Neural crest cell (in vitro differentiated cells): ENCODE results near the gene GRM3. TPM values are rescaled to one million over a fixed set of nuclear protein-coding genes. Genes with fewer than 3 reads are reported as not detected.

Experiments
- DNase-seq: peaks from one replicate; pipeline ENCODE4 v3.0.0; 2021; ENCODE audit warnings: low read depth, mixed read lengths, low spot score
- H3K27ac Mint-ChIP-seq: one replicate; pipeline ENCODE4 v1.8.0; 2021; ENCODE audit warnings: mild to moderate bottlenecking, mixed read lengths; ENCODE audit not compliant: unreplicated experiment
- H3K27me3 Mint-ChIP-seq: 2 replicates; pipeline ENCODE4 v1.8.0; 2021; ENCODE audit warnings: low read depth, mild to moderate bottlenecking, mixed read lengths
- H3K36me3 Mint-ChIP-seq: 2 replicates; pipeline ENCODE4 v1.8.0; 2021; ENCODE audit warnings: low read depth, mild to moderate bottlenecking, mixed read lengths
- H3K4me1 Mint-ChIP-seq: 2 replicates; pipeline ENCODE4 v1.8.0; 2021; ENCODE audit warnings: mixed read lengths
- H3K4me3 Mint-ChIP-seq: one replicate; pipeline ENCODE4 v1.8.0; 2021; ENCODE audit warnings: mild to moderate bottlenecking, mixed read lengths
- H3K9me3 Mint-ChIP-seq: 2 replicates; pipeline ENCODE4 v1.8.0; 2021; ENCODE audit warnings: mixed read lengths
- total RNA-seq: library from RNA; stranded (reverse); gene quantifications from 2 replicates; pipeline ENCODE4 v1.2.1, GENCODE V29; 2021
- TF ChIP-seq, protein P1 (sequence below): fragments of 200-600 bp; sonication (generic); conservative IDR thresholded peaks from 2 replicates; pipeline ENCODE4 v1.5.0; 2021; ENCODE audit warnings: antibody characterized with exemption, mild to moderate bottlenecking

The GRM3 gene
- total RNA-seq, 1 donor from 2014 or later, result 2.9 TPM

DNA sequence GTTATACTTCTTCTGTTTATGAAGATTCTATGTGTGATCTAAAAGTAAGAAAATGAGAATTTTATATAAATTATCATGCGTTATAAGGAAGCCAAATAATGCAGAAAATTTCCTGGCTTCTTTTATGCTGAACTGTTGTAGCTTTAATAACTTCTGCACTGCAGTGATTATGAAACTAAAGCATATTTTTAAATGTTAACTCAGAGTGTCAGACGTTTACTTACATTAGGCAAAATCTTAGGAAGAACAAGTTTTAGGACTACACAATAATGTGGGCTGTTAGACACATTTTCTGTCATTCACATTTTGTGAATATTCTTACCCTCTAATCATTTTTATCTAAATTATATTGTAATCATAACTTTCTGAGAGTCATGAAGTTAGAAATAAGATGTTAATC lies 22.0 kb downstream of the GRM3 start:
- peaks cover 3% of the 10 kb centered on the region for H3K9me3 Mint-ChIP-seq
- peaks cover 17% of the 10 kb centered on the region for H3K4me1 Mint-ChIP-seq
- TF ChIP-seq, protein P1, sequence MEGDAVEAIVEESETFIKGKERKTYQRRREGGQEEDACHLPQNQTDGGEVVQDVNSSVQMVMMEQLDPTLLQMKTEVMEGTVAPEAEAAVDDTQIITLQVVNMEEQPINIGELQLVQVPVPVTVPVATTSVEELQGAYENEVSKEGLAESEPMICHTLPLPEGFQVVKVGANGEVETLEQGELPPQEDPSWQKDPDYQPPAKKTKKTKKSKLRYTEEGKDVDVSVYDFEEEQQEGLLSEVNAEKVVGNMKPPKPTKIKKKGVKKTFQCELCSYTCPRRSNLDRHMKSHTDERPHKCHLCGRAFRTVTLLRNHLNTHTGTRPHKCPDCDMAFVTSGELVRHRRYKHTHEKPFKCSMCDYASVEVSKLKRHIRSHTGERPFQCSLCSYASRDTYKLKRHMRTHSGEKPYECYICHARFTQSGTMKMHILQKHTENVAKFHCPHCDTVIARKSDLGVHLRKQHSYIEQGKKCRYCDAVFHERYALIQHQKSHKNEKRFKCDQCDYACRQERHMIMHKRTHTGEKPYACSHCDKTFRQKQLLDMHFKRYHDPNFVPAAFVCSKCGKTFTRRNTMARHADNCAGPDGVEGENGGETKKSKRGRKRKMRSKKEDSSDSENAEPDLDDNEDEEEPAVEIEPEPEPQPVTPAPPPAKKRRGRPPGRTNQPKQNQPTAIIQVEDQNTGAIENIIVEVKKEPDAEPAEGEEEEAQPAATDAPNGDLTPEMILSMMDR, result no peak
- no peak overlapping the region for H3K27ac Mint-ChIP-seq
- H3K4me3 Mint-ChIP-seq, result no peak overlapping the region
- no peak for DNase-seq
- no peaks in the 10 kb centered on the region for H3K36me3 Mint-ChIP-seq
- no peaks in the 10 kb centered on the region for H3K27me3 Mint-ChIP-seq

DNA sequence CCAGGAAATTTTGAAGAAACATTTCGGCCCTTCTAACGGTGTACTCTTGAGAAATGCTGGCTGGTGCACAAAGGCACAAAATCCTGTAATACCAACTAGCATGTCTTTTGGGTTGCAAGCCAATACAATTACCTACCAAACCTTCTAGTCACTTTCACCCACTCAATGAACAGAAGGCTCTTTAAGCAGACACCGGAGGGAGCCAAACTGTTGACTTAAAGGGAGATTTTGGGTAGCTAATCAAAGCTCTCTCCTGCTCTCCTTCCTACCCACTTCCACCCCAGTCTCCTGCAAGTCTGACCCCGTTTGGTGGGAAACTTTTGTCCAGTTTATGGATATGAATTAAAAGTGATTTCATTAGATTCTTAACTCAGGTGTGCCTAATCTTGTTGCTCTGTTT lies 24.0 kb downstream of the GRM3 start:
- Mint-ChIP-seq H3K36me3 (no peaks in the 10 kb centered on the region), H3K27ac (no peak overlapping the region), H3K27me3 (no peaks in the 10 kb centered on the region), H3K4me3 (no peak overlapping the region), H3K9me3 (peaks cover 3% of the 10 kb centered on the region), H3K4me1 (peaks cover 13% of the 10 kb centered on the region)
- DNase-seq, result no peak
- TF ChIP-seq, protein P1, result no peak

DNA sequence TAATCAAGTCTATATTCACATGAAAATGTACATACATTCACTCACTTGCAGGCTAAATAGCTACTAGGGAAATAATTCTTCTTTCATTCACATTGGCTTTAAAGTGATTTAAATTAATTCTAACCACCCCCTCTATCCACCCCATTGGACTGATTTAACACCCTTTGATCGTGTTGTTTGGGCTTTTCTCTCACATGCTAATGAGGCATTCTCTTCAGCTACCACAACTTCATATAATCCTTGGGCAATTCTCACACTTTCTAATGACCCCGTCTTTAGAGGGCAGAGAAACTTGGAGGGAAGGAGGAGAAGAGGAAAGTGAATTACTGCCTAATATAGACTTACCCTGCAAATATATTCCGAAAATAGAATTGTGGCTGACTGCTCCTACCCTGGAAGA lies 24.6 kb downstream of the GRM3 start:
- TF ChIP-seq, protein P1, result no peak
- Mint-ChIP-seq H3K27ac (no peak overlapping the region), H3K4me1 (peaks cover 13% of the 10 kb centered on the region), H3K27me3 (no peaks in the 10 kb centered on the region), H3K9me3 (no peaks in the 10 kb centered on the region), H3K4me3 (no peak overlapping the region), H3K36me3 (no peaks in the 10 kb centered on the region)
- no peak for DNase-seq

DNA sequence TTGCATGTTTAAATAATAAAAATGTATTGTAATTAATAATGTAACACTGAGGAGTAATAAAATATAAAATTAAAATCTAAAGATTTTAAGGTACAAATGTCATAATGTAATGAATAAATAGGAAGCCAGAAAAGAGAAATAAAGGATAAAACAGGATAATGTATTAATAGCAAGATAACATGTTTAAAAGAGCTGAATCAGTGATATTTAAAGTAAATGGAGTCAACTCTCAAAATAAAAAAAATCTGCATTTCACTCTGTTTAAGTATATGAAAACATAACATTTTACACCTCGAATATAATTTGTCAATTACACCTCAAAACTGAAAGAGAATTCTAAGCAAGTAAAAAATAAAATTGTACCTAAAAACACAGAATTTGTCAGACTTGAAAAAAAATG lies 44.1 kb downstream of the GRM3 start:
- Mint-ChIP-seq H3K27me3 (no peaks in the 10 kb centered on the region), H3K4me1 (no peaks in the 10 kb centered on the region), H3K27ac (no peak overlapping the region), H3K9me3 (no peaks in the 10 kb centered on the region), H3K4me3 (no peak overlapping the region), H3K36me3 (no peaks in the 10 kb centered on the region)
- TF ChIP-seq, protein P1, result no peak
- no peak for DNase-seq

DNA sequence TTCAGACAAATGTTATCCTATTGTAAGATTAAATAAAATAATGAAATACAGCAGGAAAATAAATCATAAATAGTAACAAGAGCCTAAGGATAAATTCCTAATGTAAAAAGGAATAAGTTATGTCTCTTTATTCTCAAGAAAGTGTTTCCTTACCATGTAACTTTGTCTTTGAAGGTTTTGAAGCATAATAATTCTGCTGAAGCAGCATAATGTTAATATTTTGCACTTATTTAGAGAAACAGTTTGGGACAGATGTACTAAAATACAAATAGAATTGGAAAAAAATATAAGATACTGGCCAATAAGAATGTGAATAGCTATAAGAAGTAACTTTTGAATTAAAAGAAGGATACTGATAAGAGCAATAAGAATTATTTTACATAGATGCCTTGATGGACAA lies 45.7 kb downstream of the GRM3 start:
- Mint-ChIP-seq H3K4me1 (no peaks in the 10 kb centered on the region), H3K9me3 (no peaks in the 10 kb centered on the region), H3K36me3 (no peaks in the 10 kb centered on the region), H3K27ac (no peak overlapping the region), H3K4me3 (no peak overlapping the region), H3K27me3 (no peaks in the 10 kb centered on the region)
- DNase-seq, result no peak
- TF ChIP-seq, protein P1, result no peak

DNA sequence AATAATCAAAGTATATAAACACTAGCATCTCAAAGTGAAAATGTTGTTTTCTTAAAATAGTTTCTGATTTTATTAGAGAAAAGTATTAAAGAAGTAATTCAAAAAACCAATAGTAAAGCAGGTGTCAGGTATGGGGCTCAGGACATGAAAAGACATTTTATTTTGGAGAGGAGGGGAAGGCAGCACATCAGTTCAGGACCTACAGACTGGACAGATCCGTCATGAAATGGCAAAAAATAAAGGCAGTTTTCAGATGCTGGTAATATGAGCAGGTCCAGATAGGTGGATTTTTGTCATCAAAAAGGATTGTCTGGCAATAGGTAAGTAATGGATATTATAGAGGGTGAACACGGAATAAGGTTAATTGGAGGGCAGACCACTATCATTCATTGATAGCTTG lies 49.0 kb downstream of the GRM3 start:
- no peak overlapping the region for H3K27ac Mint-ChIP-seq
- TF ChIP-seq, protein P1, result no peak
- DNase-seq, result no peak
- H3K9me3 Mint-ChIP-seq, result no peaks in the 10 kb centered on the region
- H3K36me3 Mint-ChIP-seq, result no peaks in the 10 kb centered on the region
- H3K27me3 Mint-ChIP-seq, result no peaks in the 10 kb centered on the region
- no peak overlapping the region for H3K4me3 Mint-ChIP-seq
- H3K4me1 Mint-ChIP-seq, result no peaks in the 10 kb centered on the region
